Measurements from ENCODE around the gene KCNF1. TPM values are rescaled to one million over a fixed set of nuclear protein-coding genes. Genes with fewer than 3 reads are reported as not detected.

Gene KCNF1
- polyA plus RNA-seq, 3 donors: not detected

GRCh38 chr2:10954416-10954815 is 42.7 kb downstream of the KCNF1 start:
- no peak overlapping the region for H3K9ac ChIP-seq (ENCODE audit: insufficient read depth, low read length, poor library complexity, severe bottlenecking)
- peaks cover 5 to 16% (median 8%) of the 10 kb centered on the region in 7 donors for H3K9me3 Mint-ChIP-seq
- no peak overlapping the region for H3K27ac ChIP-seq (ENCODE audit: low read depth in 1 of 2, low read length in 2 of 2)
- H3K36me3 ChIP-seq (replicated peaks in 1 of 2; ENCODE audit: control insufficient read depth in 1 of 2, insufficient read depth in 2 of 2, low read length in 2 of 2): no peaks in the 10 kb centered on the region
- no peaks in the 10 kb centered on the region for H4K20me1 ChIP-seq (ENCODE audit: insufficient read depth, low read length)
- no peaks in the 10 kb centered on the region for H3K27me3 ChIP-seq (ENCODE audit: control insufficient read depth in 2 of 2, insufficient read depth in 2 of 2, low read length in 2 of 2)
- peaks cover 4 to 29% (median 14%) of the 10 kb centered on the region in 3 donors for H3K27me3 Mint-ChIP-seq (ENCODE audit: low read depth in 3 of 3)
- H3K4me1 Mint-ChIP-seq: peaks cover 5% of the 10 kb centered on the region
- H3K4me3 ChIP-seq (replicated peaks in 1 of 3; ENCODE audit: low read depth in 2 of 3, low read length in 3 of 3): no peak overlapping the region
- H3K4me2 ChIP-seq (replicated peaks; ENCODE audit: extremely low read depth, low read length, poor library complexity, severe bottlenecking): no peak overlapping the region
- H2AFZ ChIP-seq (ENCODE audit: insufficient read depth, low read depth, low read length, poor library complexity, severe bottlenecking): no peak overlapping the region
- H3K27ac Mint-ChIP-seq: no peak overlapping the region
- no peak for TF ChIP-seq CTCF (IDR thresholded peaks at IDR 0.05)
- no peaks in the 10 kb centered on the region for H3K36me3 Mint-ChIP-seq
- no peak overlapping the region for H3K4me3 Mint-ChIP-seq
- H3K4me1 ChIP-seq (ENCODE audit: control insufficient read depth in 1 of 2, insufficient read depth in 2 of 2, low read length in 2 of 2): peaks cover 0 to 2% of the 10 kb centered on the region in 2 donors
- peaks cover 6 to 7% of the 10 kb centered on the region in 2 donors for H3K9me3 ChIP-seq (replicated peaks in 1 of 2; ENCODE audit: control insufficient read depth in 1 of 2, insufficient read depth in 1 of 2, low read length in 2 of 2)
- no peak for DNase-seq
- intact Hi-C loops (cut with micrococcal nuclease): no loop called here
- WGBS (ENCODE audit: insufficient coverage): 100% methylated on average over 1 of the region's 2 CpGs
- H3K79me2 ChIP-seq (ENCODE audit: insufficient read depth, low read length): no peaks in the 10 kb centered on the region

DNA sequence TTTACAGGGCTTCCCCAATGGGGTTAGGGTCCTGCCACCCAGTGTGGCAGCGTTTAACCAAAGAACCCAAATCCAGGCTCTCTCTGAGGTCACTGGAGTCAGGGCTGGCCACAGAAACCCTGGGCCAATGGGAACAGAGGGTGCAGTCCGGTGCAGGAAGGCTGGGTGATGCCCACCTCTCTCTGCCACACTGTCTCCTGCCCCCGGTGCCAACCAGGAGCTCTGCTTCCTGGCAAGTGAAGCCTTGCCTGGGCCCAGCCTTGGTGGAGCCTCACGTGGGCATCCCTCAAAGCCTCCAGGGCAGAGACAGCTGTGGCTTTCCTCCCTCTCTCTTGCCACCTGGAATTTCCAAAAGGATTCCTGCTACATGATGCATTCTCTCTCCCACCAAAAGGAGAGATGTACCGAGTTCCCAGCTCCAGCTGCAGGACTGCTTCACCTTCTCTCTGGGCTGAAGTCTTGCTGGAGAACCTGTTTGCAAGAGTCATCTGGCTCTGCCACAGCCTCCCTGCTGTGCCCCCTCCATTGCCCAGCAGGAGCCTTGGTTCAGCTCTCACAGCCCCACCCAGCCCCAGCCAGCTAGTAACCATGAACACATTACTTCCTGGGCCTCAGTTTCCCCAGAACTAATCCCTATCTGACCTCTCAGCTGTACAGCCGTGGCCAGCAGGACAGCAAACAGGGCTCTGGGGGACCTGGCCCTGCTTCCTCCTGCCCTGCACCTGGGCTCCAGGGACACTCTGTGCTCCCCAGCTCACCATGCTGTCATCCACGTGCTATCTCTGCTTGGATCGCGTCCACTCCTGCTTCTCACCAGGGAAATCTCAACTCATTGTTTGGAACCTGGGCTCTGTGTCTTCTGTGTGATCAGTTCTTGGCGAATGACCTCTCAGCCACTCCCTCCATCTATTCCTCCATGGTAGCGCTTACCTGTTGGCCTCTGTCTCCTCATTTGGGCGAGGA is 43.4 kb downstream of the KCNF1 start:
- Histone ChIP-seq H3K4me1 (ENCODE audit: control insufficient read depth in 1 of 2, insufficient read depth in 2 of 2, low read length in 2 of 2) (peaks cover 0 to 2% of the 10 kb centered on the region in 2 donors), H3K27me3 (ENCODE audit: control insufficient read depth in 2 of 2, insufficient read depth in 2 of 2, low read length in 2 of 2) (no peaks in the 10 kb centered on the region), H3K79me2 (ENCODE audit: insufficient read depth, low read length) (no peaks in the 10 kb centered on the region), H3K4me2 (replicated peaks; ENCODE audit: extremely low read depth, low read length, poor library complexity, severe bottlenecking) (no peak overlapping the region), H2AFZ (ENCODE audit: insufficient read depth, low read depth, low read length, poor library complexity, severe bottlenecking) (no peak overlapping the region), H3K27ac (ENCODE audit: low read depth in 1 of 2, low read length in 2 of 2) (no peak overlapping the region), H4K20me1 (ENCODE audit: insufficient read depth, low read length) (no peaks in the 10 kb centered on the region), H3K4me3 (replicated peaks in 1 of 3; ENCODE audit: low read depth in 2 of 3, low read length in 3 of 3) (no peak overlapping the region), H3K9ac (ENCODE audit: insufficient read depth, low read length, poor library complexity, severe bottlenecking) (no peak overlapping the region), H3K9me3 (replicated peaks in 1 of 2; ENCODE audit: control insufficient read depth in 1 of 2, insufficient read depth in 1 of 2, low read length in 2 of 2) (peaks cover 1 to 6% of the 10 kb centered on the region in 2 donors), H3K36me3 (replicated peaks in 1 of 2; ENCODE audit: control insufficient read depth in 1 of 2, insufficient read depth in 2 of 2, low read length in 2 of 2) (no peaks in the 10 kb centered on the region)
- WGBS (ENCODE audit: insufficient coverage): 96% methylated on average over 11 of the region's 12 CpGs
- no peaks in the 10 kb centered on the region for H3K36me3 Mint-ChIP-seq
- peaks cover 4 to 28% (median 18%) of the 10 kb centered on the region in 3 donors for H3K27me3 Mint-ChIP-seq (ENCODE audit: low read depth in 3 of 3)
- intact Hi-C loops (cut with micrococcal nuclease): no loop called here
- H3K4me3 Mint-ChIP-seq: no peak overlapping the region
- H3K9me3 Mint-ChIP-seq: peaks cover 4 to 14% (median 6%) of the 10 kb centered on the region in 7 donors
- H3K4me1 Mint-ChIP-seq: peaks cover 5% of the 10 kb centered on the region
- H3K27ac Mint-ChIP-seq: no peak overlapping the region
- no peak for TF ChIP-seq CTCF (IDR thresholded peaks at IDR 0.05)
- no peak for DNase-seq

Measured in CD14-positive monocyte (primary cell).